Measurements from ENCODE around the gene TGFBR3. TPM values are rescaled to one million over a fixed set of nuclear protein-coding genes. Genes with fewer than 3 reads are reported as not detected.

Gene TGFBR3
- polyA plus RNA-seq, 1 donor (not counting 4 experiments of a cell fraction or from before 2014, with no cell fraction given): 1.2 TPM

DNA sequence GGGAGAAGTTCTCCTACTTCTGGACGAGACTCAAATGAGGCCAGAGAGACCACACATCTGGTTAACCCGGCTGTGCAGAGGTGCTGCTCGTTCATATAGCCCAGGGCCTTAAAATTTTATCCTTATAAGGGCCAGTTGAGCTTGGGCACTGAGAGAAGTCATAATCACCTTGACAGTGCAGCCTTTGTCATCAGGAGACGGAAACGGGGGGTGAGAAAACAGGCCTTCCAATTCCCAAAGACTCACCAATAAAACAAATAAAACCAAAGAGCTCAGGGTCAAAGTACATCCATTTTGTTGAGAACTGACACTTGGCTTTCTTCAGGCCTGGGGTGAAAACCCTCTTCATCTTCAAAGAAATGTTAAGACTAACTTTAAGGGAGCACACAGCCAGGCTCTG is 167.1 kb downstream of the TGFBR3 start:
- Histone ChIP-seq H3K79me2 (ENCODE audit: control insufficient read depth, insufficient read depth, low read length) (no peaks in the 10 kb centered on the region), H3K36me3 (ENCODE audit: control insufficient read depth in 2 of 2, extremely low read depth in 1 of 2, insufficient read depth in 2 of 2, low read length in 2 of 2) (no peaks in the 10 kb centered on the region)
- no peak for FAIRE-seq

GRCh38 chr1:91718368-91718767 is 167.6 kb downstream of the TGFBR3 start:
- H3K9me1 ChIP-seq (ENCODE audit: control insufficient read depth, extremely low read depth, insufficient read depth, low read length): no peaks in the 10 kb centered on the region
- DNase-seq (ENCODE audit: low read depth, low spot score): no peak
- no peak overlapping the region for H2AFZ ChIP-seq (ENCODE audit: control insufficient read depth, low read length)
- no peaks in the 10 kb centered on the region for H3K4me1 ChIP-seq (ENCODE audit: control insufficient read depth, extremely low read depth, insufficient read depth, low read length)
- H4K20me1 ChIP-seq (ENCODE audit: control insufficient read depth, extremely low read depth, insufficient read depth, low read length): no peaks in the 10 kb centered on the region
- dilution Hi-C loops (cut with MboI; ENCODE audit: extremely low pct_ligation_motif_present, low sequenced_read_pairs): no loop called here
- no peak overlapping the region for H3K27ac ChIP-seq (ENCODE audit: control insufficient read depth, insufficient read depth, low read length)
- no peaks in the 10 kb centered on the region for H3K9me3 ChIP-seq (ENCODE audit: control insufficient read depth, low read depth, low read length)
- H3K4me3 ChIP-seq (ENCODE audit: control insufficient read depth in 2 of 3, extremely low read depth in 1 of 3, insufficient read depth in 2 of 3, low read depth in 1 of 3, low read length in 3 of 3): no peak overlapping the region
- H3K79me2 ChIP-seq (ENCODE audit: control insufficient read depth, insufficient read depth, low read length): no peaks in the 10 kb centered on the region
- H3K27me3 ChIP-seq (ENCODE audit: control insufficient read depth, extremely low read depth, insufficient read depth, low read length): no peaks in the 10 kb centered on the region
- no peak for FAIRE-seq
- no peak for TF ChIP-seq EZH2 (IDR thresholded peaks at IDR 0.05; ENCODE audit: low read length)
- no peak overlapping the region for H3K4me2 ChIP-seq (ENCODE audit: control insufficient read depth, extremely low read depth, insufficient read depth, low read depth, low read length)
- no peaks in the 10 kb centered on the region for H3K36me3 ChIP-seq (ENCODE audit: control insufficient read depth in 2 of 2, extremely low read depth in 1 of 2, insufficient read depth in 2 of 2, low read length in 2 of 2)
- no peak overlapping the region for H3K9ac ChIP-seq (ENCODE audit: control insufficient read depth, extremely low read depth, insufficient read depth, low read length)

More for the DNA sequence above, 167.1 kb downstream of the TGFBR3 start:
- H3K4me3 ChIP-seq (ENCODE audit: control insufficient read depth in 2 of 3, extremely low read depth in 1 of 3, insufficient read depth in 2 of 3, low read depth in 1 of 3, low read length in 3 of 3): no peak overlapping the region
- DNase-seq (ENCODE audit: low read depth, low spot score): no peak
- H3K27ac ChIP-seq (ENCODE audit: control insufficient read depth, insufficient read depth, low read length): no peak overlapping the region
- TF ChIP-seq CTCF (optimal IDR thresholded peaks at IDR 0.05 in 1 of 3, IDR thresholded peaks at IDR 0.05 in 1 of 3, conservative IDR thresholded peaks at IDR 0.05 in 1 of 3; ENCODE audit: extremely low read depth in 1 of 3, insufficient read depth in 2 of 3, low read length in 3 of 3): no peak
- TF ChIP-seq EZH2 (IDR thresholded peaks at IDR 0.05; ENCODE audit: low read length): no peak
- no peak overlapping the region for H2AFZ ChIP-seq (ENCODE audit: control insufficient read depth, low read length)
- no peaks in the 10 kb centered on the region for H3K9me1 ChIP-seq (ENCODE audit: control insufficient read depth, extremely low read depth, insufficient read depth, low read length)
- no peaks in the 10 kb centered on the region for H3K9me3 ChIP-seq (ENCODE audit: control insufficient read depth, low read depth, low read length)
- H3K9ac ChIP-seq (ENCODE audit: control insufficient read depth, extremely low read depth, insufficient read depth, low read length): no peak overlapping the region
- no peak overlapping the region for H3K4me2 ChIP-seq (ENCODE audit: control insufficient read depth, extremely low read depth, insufficient read depth, low read depth, low read length)
- H3K4me1 ChIP-seq (ENCODE audit: control insufficient read depth, extremely low read depth, insufficient read depth, low read length): no peaks in the 10 kb centered on the region
- H3K27me3 ChIP-seq (ENCODE audit: control insufficient read depth, extremely low read depth, insufficient read depth, low read length): no peaks in the 10 kb centered on the region
- dilution Hi-C loops (cut with MboI; ENCODE audit: extremely low pct_ligation_motif_present, low sequenced_read_pairs): no loop called here
- H4K20me1 ChIP-seq (ENCODE audit: control insufficient read depth, extremely low read depth, insufficient read depth, low read length): no peaks in the 10 kb centered on the region

DNA sequence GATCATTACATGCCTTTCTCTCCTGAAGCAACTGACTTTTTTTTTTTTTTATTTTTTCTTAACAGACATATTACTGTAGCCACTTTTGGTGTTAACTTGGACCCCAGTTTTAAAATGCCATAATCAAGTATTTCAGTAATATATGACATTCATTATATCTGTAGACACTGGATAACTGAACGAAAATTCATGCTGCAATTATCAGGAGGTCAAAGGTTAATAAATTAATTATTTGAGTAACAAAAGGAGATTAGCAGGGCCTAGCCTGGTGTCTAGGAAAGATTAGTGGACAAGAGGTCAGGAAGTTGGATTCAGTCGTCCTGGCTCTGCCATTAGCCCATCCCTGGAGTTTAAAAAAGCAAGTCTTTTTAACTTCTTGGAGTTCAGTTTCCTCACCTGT is 168.1 kb downstream of the TGFBR3 start:
- FAIRE-seq: no peak
- no peaks in the 10 kb centered on the region for H3K9me3 ChIP-seq (ENCODE audit: control insufficient read depth, low read depth, low read length)
- H3K79me2 ChIP-seq (ENCODE audit: control insufficient read depth, insufficient read depth, low read length): no peaks in the 10 kb centered on the region
- no peak for TF ChIP-seq CTCF (optimal IDR thresholded peaks at IDR 0.05 in 1 of 3, IDR thresholded peaks at IDR 0.05 in 1 of 3, conservative IDR thresholded peaks at IDR 0.05 in 1 of 3; ENCODE audit: extremely low read depth in 1 of 3, insufficient read depth in 2 of 3, low read length in 3 of 3)
- no peaks in the 10 kb centered on the region for H3K4me1 ChIP-seq (ENCODE audit: control insufficient read depth, extremely low read depth, insufficient read depth, low read length)
- H3K9ac ChIP-seq (ENCODE audit: control insufficient read depth, extremely low read depth, insufficient read depth, low read length): no peak overlapping the region
- no peak overlapping the region for H3K4me2 ChIP-seq (ENCODE audit: control insufficient read depth, extremely low read depth, insufficient read depth, low read depth, low read length)
- H3K27ac ChIP-seq (ENCODE audit: control insufficient read depth, insufficient read depth, low read length): no peak overlapping the region
- H3K9me1 ChIP-seq (ENCODE audit: control insufficient read depth, extremely low read depth, insufficient read depth, low read length): no peaks in the 10 kb centered on the region
- no peak overlapping the region for H3K4me3 ChIP-seq (ENCODE audit: control insufficient read depth in 2 of 3, extremely low read depth in 1 of 3, insufficient read depth in 2 of 3, low read depth in 1 of 3, low read length in 3 of 3)
- no peak for DNase-seq (ENCODE audit: low read depth, low spot score)
- dilution Hi-C loops (cut with MboI; ENCODE audit: extremely low pct_ligation_motif_present, low sequenced_read_pairs): no loop called here
- no peaks in the 10 kb centered on the region for H3K36me3 ChIP-seq (ENCODE audit: control insufficient read depth in 2 of 2, extremely low read depth in 1 of 2, insufficient read depth in 2 of 2, low read length in 2 of 2)
- no peaks in the 10 kb centered on the region for H4K20me1 ChIP-seq (ENCODE audit: control insufficient read depth, extremely low read depth, insufficient read depth, low read length)
- no peaks in the 10 kb centered on the region for H3K27me3 ChIP-seq (ENCODE audit: control insufficient read depth, extremely low read depth, insufficient read depth, low read length)
- no peak overlapping the region for H2AFZ ChIP-seq (ENCODE audit: control insufficient read depth, low read length)

Data from keratinocyte (primary cell).